CMK (cell line): ENCODE measurements around the gene BEST4.
A peak's percentile ranks its signal among the peaks of the same experiment; 100 is the strongest.
"Not testable (repeated sequence)": the region's sequence is repeated elsewhere in the genome, so short reads cannot be mapped to it uniquely, and the experiment has no call there.

Experiments used
- DNase-seq: peaks from one replicate; pipeline ENCODE4 v3.0.0-alpha.2; 2010; ENCODE audit warnings: low read depth

BEST4 gene

DNA sequence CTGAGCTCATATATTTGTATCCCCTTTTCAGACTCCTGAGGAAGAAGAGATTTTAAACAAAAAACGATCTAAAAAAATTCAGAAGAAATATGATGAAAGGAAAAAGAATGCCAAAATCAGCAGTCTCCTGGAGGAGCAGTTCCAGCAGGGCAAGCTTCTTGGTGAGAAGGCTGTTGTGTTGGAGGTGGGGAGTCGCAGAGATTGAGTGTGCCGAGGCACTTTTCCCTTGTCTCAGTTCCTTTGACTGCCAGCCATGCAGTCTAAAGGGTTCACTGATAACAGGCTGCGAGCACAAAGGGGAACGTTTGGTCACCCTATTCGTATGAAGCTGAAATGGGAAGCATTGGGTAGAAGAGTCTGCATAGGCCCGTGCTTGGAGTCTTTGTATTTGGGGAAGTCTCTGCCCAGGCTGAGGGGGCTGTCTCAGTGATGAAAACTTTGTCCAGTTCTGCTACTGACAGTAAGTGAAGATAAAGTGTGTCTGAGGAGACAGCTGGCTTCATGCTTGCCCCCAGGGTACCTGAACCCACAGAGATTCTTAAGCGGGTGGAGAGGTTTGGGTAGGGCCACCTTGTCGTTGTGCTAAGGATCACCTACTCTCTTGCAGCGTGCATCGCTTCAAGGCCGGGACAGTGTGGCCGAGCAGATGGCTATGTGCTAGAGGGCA lies 9.9 kb downstream of the BEST4 start:
- no peak for DNase-seq

DNA sequence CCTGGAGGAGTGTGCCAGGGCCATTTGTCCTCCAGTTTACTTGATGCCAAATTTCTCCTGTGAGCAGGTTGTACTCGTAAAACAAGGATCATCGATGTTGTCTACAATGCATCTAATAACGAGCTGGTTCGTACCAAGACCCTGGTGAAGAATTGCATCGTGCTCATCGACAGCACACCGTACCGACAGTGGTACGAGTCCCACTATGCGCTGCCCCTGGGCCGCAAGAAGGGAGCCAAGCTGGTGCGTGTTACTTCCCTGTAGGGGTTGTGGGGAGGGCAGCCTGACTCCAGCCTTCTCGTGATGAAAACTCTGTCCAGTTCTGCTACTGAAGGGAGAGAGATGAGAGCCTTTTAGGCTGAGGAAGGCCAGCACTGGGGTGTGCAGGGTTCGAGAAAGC lies 10.4 kb downstream of the BEST4 start:
- DNase-seq = no peak

DNA sequence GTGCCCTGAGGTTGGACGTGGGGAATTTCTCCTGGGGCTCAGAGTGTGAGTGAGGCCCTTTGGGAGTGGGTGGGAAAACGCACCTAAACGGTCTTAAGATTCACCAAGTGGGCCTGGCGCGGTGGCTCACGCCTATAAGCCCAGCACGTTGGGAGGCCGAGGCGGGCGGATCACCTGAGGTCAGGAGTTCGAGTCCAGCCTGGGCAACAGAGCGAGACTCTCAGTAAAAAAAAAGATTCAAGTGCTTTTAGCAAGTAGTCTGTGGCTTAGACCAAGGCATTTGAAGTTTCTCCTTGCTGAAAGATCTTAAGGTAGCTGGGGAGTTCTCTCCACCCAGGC lies 11.3 kb downstream of the BEST4 start:
- DNase-seq = no peak

DNA sequence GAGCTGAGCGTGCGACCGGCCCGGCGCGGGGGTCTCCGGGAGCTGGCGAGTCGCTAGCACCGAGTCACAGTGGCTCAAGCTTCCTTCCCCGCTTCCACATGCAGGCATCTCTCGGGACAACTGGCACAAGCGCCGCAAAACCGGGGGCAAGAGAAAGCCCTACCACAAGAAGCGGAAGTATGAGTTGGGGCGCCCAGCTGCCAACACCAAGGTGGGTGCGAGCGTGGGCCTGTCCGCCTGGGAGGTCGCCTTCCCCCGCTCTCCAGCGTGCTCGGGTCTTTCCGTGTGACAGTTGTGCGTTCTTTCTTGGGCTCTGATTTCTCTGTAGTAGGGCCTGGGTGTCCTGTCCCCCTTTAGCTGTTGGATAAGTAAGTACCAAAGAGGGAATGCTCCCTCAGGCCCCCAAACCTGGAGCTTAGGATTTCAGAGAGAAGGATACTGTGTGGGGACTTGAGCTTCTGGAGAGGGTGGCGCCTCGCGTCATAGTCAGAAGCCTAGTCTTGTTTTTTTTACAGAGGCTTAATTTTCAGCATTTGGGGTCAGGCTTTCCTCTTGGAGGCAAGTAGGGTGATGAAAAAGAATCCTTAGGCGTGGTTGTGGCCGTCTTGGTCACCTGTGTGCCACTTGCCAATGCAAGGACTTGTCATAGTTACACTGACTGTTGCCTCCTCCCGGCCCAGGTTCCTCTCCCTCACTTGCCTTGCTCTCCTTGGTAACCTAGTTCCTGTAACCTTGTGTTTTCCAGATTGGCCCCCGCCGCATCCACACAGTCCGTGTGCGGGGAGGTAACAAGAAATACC lies 11.8 kb downstream of the BEST4 start:
- no peak for DNase-seq

DNA sequence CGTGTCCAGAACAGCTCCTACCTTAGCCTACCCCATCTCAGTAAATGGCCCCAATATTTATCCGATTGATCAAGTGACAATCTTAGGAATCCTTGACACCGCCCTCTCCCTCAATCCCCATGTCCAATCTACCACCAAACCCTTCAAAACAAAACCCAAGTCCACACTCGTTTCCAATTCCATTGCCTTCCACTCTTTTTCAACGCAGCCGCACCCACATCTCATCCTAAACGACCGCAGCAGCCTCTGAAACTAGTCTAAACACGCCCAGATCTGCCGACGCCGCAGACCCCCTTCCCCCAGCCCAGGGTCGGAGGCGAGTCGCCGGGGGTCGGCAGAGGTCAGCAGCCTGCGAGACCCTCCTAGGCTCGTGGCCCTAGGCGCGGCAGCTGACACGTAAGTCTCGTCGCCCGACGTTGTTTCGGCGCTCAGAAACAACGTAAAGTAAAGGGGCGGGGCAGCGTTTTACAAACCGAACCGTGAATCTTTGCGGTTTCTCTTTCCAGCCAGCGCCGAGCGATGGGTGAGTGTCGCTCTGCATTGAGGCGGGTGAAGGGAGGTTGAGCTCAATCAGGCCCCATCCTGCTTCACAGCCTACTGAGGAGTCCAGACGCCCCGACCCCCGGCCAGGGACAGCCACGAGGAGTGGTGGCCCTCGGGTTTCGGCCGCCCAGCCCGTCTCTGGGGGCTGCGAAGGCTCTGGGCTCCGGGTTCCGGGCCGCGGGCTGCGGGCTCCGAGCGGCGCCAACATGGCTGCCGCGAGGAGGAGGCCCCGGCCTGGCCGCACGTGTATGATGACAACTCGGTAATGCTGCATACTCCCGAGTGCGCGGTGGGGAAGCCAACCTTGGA lies 12.7 kb downstream of the BEST4 start, which contains the start of gene RPS8:
TSS of gene RPS8 (plus strand) at position 463 of the 852 bp plus-strand sequence. CDS start at position 520, 57 bp downstream.
- DNase-seq = peak; percentile 95

DNA sequence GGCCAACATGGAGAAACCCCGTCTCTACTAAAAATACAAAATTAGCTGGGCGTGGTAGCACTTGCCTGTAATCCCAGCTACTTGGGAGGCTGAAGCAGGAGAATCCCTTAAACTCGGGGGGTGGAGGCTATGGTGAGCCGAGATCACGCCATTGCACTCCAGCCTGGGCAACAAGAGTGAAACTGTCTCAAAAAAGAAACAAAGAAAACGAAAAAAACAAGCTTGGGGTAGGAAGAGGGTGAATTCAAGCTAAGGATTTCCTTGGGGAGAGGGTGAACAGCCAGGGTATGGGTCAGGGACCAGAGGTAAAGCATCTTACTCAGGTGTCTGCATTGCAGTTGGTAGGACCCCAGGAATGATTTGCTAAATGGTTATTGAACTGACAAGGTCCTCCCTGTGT lies 21.5 kb downstream of the BEST4 start:
- DNase-seq = not testable (repeated sequence)

DNA sequence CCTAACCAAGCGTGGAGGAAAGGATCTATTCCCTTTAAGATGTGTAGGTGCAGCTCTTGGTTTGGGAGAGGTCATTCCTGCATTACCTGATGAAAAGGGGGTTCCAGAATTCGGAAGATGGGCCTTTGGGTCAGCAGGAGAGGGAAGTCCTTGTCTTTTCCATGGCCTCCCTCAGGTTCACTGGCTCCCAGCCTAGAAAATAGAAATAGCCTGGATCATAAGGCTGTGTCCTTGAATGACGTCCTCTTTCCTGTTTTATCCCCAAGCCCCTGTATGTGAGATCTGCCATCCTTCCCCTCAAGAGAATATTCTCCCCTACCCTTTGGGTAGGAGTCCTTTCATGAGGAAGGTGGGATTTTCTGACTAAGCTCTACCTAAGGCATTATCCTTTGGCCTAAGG lies 27.1 kb downstream of the BEST4 start:
- DNase-seq = no peak

DNA sequence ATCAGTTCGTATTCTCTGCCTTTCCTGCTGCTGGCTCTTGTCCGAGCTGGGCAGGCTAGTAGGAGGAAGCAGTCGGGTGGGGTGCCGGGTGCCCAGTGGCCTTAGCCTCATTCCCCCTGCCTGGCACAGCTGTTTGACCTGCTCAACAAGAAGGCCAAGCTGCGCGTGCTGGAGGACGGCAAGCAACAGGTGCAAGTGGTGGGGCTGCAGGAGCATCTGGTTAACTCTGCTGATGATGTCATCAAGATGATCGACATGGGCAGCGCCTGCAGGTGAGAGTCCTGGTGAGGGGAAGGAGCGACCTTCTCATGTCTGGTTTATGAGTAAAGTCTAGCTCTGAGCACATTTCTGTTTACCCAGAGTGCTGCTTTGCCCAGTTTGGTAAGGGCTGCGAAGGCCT lies 28.9 kb downstream of the BEST4 start:
- no peak for DNase-seq

DNA sequence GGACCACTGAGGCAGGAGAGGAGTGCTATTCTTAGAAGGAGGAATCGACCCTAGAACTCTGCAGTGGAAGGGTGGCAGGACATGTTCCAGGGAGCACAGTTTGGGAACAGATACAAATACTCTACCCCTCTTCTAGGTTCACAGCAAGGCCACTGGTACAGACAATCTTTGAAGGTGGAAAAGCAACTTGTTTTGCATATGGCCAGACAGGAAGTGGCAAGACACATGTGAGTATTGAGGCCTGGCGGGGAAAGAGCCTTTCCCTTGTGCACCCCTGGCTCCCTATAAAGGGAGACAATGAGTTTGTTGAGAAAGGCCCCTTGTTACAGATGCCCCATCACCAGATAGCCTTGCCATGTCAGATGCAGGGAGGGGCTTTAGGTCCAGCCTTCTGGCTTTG lies 30.6 kb downstream of the BEST4 start:
- DNase-seq = no peak

DNA sequence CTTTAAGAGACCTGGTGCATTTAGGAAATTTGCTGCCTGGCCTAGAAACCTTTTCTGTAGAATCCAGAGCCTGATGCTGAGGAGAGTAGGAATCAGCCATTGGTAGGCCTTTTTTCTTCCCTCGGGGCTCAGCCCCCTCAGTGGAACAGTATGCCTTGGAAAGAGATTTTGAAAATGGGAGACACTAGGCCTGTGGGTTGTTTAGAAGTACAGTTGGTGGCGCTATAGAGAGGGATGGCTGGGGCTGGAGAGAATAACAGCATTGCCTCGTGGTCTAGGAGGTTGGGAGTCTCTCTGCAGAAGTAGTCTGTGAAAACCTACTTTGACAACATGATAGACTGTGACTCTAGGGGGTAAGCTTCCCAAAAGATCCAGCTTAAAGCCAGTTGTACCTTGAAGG lies 40.1 kb downstream of the BEST4 start:
- no peak for DNase-seq

DNA sequence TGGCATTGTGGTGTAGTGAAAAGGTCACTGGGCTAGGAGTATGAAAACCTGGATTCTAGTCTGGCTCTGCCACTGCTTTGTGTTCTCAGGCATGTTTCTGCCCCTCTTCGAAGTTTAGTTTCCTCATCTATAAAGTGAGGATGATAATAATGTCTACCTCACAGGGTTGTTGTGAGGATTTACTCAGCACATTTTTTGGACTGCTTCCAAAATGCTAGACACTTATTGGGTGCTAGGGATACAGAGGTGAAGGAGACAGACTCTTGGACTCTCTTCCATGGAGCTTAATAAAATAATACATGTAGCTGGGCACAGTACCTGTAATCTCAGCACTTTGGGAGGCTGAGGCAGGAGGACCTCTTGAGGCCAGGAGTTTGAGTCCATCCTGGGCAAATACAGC lies 44.8 kb downstream of the BEST4 start:
- DNase-seq = no peak

DNA sequence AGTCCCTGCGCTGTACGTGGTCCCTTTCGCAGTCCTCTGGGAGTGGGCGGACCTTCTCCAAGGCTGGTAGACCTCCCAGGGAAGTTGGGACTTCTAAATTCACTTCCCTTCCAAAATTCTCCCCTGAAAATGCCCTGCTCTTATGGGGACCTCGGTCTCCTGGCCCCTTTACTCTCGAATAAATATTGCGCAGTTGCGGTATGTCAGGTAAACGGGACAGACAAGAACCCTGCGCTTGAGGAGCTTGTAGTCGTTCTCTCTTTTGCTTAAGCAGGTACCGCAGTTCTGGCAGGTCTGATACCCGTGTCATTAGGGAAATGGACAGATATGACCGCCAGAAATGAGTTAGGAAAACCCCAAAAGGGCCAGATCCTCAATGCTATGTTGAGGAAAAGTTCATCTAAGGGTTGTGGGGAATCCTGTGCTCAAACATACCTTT lies 47.8 kb downstream of the BEST4 start:
- DNase-seq = no peak

DNA sequence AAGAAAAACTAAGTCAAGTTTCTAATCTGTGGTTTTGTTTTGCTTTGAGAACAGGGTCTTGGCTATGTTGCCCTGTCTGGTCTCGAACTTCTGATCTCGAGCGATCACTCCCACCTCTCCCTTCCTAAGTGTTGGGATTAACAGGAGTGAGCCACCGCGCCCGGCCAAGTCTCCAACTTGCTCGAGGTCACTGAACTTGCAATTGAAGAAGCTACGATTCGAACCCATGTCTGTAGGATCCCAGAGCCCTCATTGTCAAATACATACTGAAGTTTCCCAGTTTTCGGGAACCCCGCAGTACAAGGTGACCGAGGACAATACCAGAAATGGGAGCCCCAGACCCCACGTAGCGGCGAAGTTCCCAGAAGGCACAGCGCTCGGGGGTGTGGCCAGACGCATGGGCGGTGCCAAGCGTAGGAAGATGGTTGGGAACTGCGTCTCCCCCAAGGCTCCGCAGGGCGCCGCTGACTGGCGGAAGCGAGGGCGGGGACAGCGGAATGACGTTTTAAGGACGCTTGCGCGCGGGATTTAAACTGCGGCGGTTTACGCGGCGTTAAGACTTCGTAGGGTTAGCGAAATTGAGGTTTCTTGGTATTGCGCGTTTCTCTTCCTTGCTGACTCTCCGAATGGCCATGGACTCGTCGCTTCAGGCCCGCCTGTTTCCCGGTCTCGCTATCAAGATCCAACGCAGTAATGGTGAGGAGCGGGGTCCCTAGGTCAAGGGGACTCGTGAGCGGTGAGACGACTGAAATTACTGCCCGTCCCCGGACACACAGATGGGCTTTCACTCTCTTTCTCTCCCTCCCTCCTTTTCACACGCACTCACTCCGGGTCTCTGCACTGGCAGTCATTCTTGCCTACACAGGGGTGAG lies 48.4 kb downstream of the BEST4 start, which contains the start of gene KIF2C:
TSS of gene KIF2C (plus strand) at position 531 of the 872 bp plus-strand sequence. CDS start at position 627, 96 bp downstream.
- peak; percentile 95 for DNase-seq

DNA sequence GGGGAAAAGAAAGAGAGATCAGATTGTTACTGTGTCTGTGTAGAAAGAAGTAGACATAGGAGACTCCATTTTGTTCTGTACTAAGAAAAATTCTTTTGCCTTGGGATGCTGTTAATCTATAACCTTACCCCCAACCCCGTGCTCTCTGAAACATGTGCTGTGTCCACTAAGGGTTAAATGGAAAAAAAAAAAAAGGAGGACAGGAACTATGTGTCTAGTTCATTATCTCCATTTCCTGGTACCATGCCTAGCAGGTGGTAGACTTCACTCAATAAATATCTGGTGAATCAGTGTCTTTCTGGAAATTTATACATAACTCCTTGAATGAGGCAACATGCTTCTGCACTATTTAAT lies 49.0 kb downstream of the BEST4 start:
- DNase-seq = not testable (repeated sequence)

DNA sequence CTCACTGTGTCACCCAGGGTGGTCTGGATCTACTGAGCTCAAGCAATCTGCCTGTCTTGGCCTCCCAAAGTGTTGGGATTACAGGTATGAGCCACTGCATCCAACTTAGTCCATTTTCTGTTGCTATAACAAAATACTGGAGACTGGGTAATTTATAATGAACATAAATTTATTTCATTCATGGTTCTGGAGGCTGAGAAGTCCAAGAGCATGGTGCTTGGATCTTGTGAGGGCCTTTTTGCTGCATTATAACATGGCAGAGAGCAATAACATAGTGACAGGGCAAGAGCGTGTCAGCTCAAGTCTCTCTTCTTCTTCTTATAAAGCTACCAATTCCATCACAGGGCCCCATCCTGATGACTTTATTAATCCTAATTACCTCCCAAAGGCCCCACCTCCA lies 52.0 kb downstream of the BEST4 start:
- DNase-seq = no peak

DNA sequence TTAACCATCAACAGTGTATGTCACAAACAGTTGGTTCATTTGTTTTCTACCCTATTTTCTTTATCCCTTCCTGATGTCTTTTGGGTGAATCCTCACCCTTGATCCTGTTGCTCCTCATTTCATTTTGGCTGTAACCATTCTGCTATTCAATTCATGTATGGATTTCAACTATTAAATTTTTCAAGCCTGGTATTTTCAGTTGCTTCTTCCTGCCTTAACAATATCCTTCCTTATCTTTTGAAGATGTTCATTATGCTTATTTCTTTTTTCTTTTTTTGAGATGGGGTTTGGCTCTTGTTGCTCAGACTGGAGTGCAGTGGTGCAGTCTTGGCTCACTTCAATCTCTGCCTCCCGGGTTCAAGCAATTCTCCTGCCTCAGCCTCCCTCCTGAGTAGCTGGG lies 54.2 kb downstream of the BEST4 start:
- no peak for DNase-seq
